Upper lobe of left lung (tissue), 6 donors: ENCODE data around the gene CNN1. TPM values are rescaled to one million over a fixed set of nuclear protein-coding genes. Genes with fewer than 3 reads are reported as not detected.

Experiments
- ATAC-seq, 2 donors: fragments of 200-7000 bp; cut with Tn5 transposase; one replicate each; pipeline ENCODE4 v1.9.1; 2022; ENCODE audit warnings: mild to moderate bottlenecking in 2 of 2, moderate library complexity in 2 of 2; ENCODE audit not compliant: low FRiP score in 2 of 2
- DNase-seq, 2 donors: peaks; one replicate each; pipeline ENCODE4 v3.0.0-alpha.2; 2019 to 2020
- H3K27ac ChIP-seq, 4 donors: fragments of 200-600 bp; sonication (generic); one replicate each; pipeline ENCODE4 v1.5.1; 2016 to 2019
- H3K27me3 ChIP-seq, 4 donors: fragments of 200-600 bp; sonication (generic); one replicate each; pipeline ENCODE4 v1.5.1; 2017 to 2019
- H3K36me3 ChIP-seq, 4 donors: fragments of 200-600 bp; sonication (generic); one replicate each; pipeline ENCODE4 v1.5.1; 2016 to 2019
- H3K4me1 ChIP-seq, 4 donors: fragments of 200-600 bp; sonication (generic); one replicate each; pipeline ENCODE4 v1.5.1; 2018 to 2019
- H3K4me3 ChIP-seq, 4 donors: fragments of 200-600 bp; sonication (generic); one replicate each; pipeline ENCODE4 v1.5.1; 2017 to 2019; ENCODE audit warnings: mild to moderate bottlenecking in 2 of 4, moderate library complexity in 1 of 4
- H3K9me3 ChIP-seq, 4 donors: fragments of 200-600 bp; sonication (generic); one replicate each; pipeline ENCODE4 v1.5.1; 2018 to 2019
- CTCF ChIP-seq, 6 experiments: fragments of 450-650 bp in 4 of 6; fragments of 200-600 bp in 2 of 6; sonication (generic) in 2 of 6; IDR thresholded peaks; one replicate each; pipeline ENCODE4 v1.5.1; 2016 to 2019; ENCODE audit warnings: antibody characterized with exemption in 6 of 6
- EP300 ChIP-seq, 4 donors: sonication (generic); formaldehyde crosslinking; IDR thresholded peaks; one replicate each; pipeline ENCODE4 v1.5.1; 2017; ENCODE audit warnings: antibody characterized with exemption in 4 of 4, control low read depth in 2 of 4
- POLR2A ChIP-seq, 4 donors: fragments of 450-650 bp; IDR thresholded peaks; one replicate each; pipeline ENCODE4 v1.5.1; 2016 to 2017; ENCODE audit warnings: antibody characterized with exemption in 4 of 4, mild to moderate bottlenecking in 2 of 4
- POLR2AphosphoS5 ChIP-seq, 2 donors: sonication (generic); formaldehyde crosslinking; IDR thresholded peaks; one replicate each; pipeline ENCODE4 v1.5.1; 2017; ENCODE audit warnings: antibody characterized with exemption in 2 of 2
- WGBS, 2 donors: methylation state at CpG; one replicate each; pipeline ENCODE4 v1.1.5; 2017 to 2018; 5-methylcytosine and 5-hydroxymethylcytosine counted together
- total RNA-seq, 6 donors: library from RNA; depleted of rRNA in 4 of 6; stranded (reverse); fragments of >200 nt in 4 of 6; gene quantifications; one replicate each; pipeline versions ENCODE4 v1.1.0 to v1.2.1, GENCODE V29; 2016 to 2021
- donor health status: DM: no; HTN: no; CAD: no; lungs with moderate emphysema.
- donor health status: DM: no; HTN: yes; CAD: no; lungs with severe emphysema.

The CNN1 gene
- total RNA-seq, 6 donors from 2014 or later: 3.1 to 47.9 (median 20.7) TPM

DNA sequence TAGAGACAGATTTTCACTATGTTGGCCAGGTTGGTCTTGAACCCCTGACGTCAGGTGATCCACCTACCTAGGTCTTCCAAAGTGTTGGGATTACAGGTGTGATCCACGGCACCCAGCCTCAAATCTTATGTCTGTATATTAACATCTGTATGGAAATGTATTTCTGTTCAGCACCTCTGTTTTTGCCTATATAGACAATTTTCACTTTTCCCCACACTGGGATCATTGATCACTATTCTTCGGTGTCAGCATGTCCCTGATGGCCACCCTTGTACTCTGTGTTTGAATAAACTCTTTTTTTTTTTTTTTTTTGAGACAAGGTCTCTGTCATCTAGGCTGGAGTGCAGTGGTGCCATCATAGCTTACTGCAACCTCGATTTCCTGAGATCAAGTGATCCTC is 55.4 kb downstream of the CNN1 start:
- ATAC-seq (no peak), DNase-seq (no peak)
- Histone ChIP-seq H3K36me3 (peaks cover 0 to under 1% (median 0%) of the 10 kb centered on the region in 4 donors), H3K27me3 (no peaks in the 10 kb centered on the region), H3K4me1 (peaks cover 11 to 23% (median 17%) of the 10 kb centered on the region in 4 donors), H3K4me3 (no peak overlapping the region), H3K9me3 (no peaks in the 10 kb centered on the region), H3K27ac (no peak overlapping the region)
- WGBS, 2 donors: 81 to 85% methylated on average over 4 of the region's 4 CpGs
- TF ChIP-seq CTCF (IDR thresholded peaks at IDR 0.05) (no peak), POLR2A (IDR thresholded peaks at IDR 0.05) (no peak), POLR2AphosphoS5 (IDR thresholded peaks at IDR 0.05) (no peak), EP300 (IDR thresholded peaks at IDR 0.05) (no peak)

GRCh38 chr19:11596156-11596555 is 57.5 kb downstream of the CNN1 start:
- TF ChIP-seq POLR2A (IDR thresholded peaks at IDR 0.05) (no peak), EP300 (IDR thresholded peaks at IDR 0.05) (no peak), CTCF (IDR thresholded peaks at IDR 0.05) (no peak), POLR2AphosphoS5 (IDR thresholded peaks at IDR 0.05) (no peak)
- Histone ChIP-seq H3K36me3 (peaks cover 0 to 4% (median 0%) of the 10 kb centered on the region in 4 donors), H3K9me3 (no peaks in the 10 kb centered on the region), H3K4me1 (peaks cover 11 to 34% (median 22%) of the 10 kb centered on the region in 4 donors), H3K4me3 (no peak overlapping the region), H3K27ac (peak overlapping the region in 3 of 4 donors; percentile 89 to 96 (median 90)), H3K27me3 (no peaks in the 10 kb centered on the region)
- ATAC-seq: no peak
- no peak for DNase-seq
- 74 to 77% methylated on average over 10 of the region's 10 CpGs for WGBS, 2 donors

DNA sequence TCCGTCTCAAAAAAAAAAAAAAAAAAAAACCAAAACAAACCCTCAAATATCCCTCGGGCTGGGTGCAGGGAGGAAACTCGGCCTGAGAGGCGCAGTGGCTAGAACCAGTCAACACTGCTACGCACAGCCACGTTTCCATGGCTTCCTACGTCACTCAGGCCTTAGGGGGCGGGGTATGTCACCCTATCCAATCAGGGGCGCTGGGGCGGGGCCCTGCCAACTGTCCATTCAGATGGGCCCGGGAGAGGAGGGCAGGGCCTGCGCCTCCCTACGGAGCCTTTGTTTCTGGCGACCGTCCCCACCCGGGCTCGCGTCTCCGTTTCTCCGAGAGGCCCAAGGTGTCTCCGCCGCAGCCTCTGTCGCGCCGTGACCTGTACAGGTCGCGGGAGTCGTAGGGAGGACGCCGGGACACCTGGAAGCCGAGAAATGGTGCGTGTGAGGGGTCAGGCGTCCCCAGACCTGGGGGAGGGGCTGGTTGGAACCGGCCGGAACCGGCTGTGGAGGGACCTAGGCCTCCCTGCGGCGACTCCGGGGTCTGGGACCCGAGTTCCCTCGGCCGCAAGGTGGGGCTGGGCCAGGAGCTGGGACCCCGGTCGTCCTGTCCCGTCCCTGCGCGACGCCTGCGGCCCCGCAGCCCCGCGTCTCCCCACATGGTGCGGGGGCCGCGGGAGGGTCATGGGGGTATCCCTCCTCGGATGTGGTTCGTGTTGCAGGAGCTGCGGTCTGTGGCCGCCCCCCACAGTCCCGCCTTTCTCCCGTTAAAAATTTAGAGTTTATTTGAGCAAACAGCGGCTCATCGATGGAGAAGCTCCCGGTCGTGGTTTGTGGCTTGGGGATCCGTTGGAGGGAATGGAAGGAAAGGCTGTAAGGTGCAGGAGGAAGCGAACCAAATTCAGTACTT is 58.8 kb downstream of the CNN1 start, which contains the start of gene ZNF627:
Gene ZNF627, plus strand, starts transcription at position 282 of the 901 bp plus-strand sequence. Its CDS starts 145 bp downstream, at position 427.
- Histone ChIP-seq H3K4me1 (peaks cover 11 to 34% (median 24%) of the 10 kb centered on the region in 4 donors), H3K9me3 (no peaks in the 10 kb centered on the region), H3K27ac (peak within 1 kb of the TSS; percentile 89 to 97 (median 93)), H3K4me3 (peak within 1 kb of the TSS; percentile 68 to 94 (median 91)), H3K27me3 (no peaks in the 10 kb centered on the region), H3K36me3 (peaks cover 0 to 4% (median 0%) of the 10 kb centered on the region in 4 donors)
- TF ChIP-seq EP300 (IDR thresholded peaks at IDR 0.05) (peak in 1 of 4 donors; percentile 57), POLR2A (IDR thresholded peaks at IDR 0.05) (peak in 3 of 4 donors; percentile 91 to 98 (median 97)), CTCF (IDR thresholded peaks at IDR 0.05) (peak in 3 of 6 experiments; percentile 25 to 59 (median 25)), POLR2AphosphoS5 (IDR thresholded peaks at IDR 0.05) (peak; percentile 95 to 96)
- DNase-seq (peak; percentile 95 to 99), ATAC-seq (peak; percentile 100)
- WGBS, 2 donors: 0 to 1% methylated on average over 20 to 32 of the region's 67 CpGs

DNA sequence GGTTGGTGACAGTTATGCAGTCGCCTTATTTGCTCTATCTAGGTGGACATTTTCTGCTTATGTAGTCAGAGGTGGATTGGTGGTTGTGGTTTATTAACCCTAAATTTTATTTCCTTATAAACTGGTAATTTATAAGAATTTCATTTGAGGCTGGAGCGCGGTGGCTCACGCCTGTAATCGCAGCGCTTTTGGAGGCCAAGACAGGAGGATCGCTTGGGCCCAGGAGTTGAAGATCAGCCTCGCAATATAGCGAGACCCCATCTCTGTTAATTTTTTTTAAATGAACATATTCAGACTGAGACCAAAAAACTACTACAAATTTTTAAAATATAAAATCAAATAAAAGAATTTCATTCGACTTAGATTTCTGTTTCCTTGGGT is 59.4 kb downstream of the CNN1 start:
- TF ChIP-seq CTCF (IDR thresholded peaks at IDR 0.05) (no peak), POLR2AphosphoS5 (IDR thresholded peaks at IDR 0.05) (no peak), EP300 (IDR thresholded peaks at IDR 0.05) (no peak), POLR2A (IDR thresholded peaks at IDR 0.05) (no peak)
- H3K36me3 ChIP-seq: peaks cover 0 to 4% (median 0%) of the 10 kb centered on the region in 4 donors
- no peaks in the 10 kb centered on the region for H3K27me3 ChIP-seq
- peak overlapping the region; percentile 68 to 94 (median 91) for H3K4me3 ChIP-seq
- H3K27ac ChIP-seq: peak overlapping the region in 3 of 4 donors; percentile 89 to 97 (median 96)
- WGBS, 2 donors: 57 to 62% methylated on average over 10 of the region's 10 CpGs
- peaks cover 11 to 34% (median 25%) of the 10 kb centered on the region in 4 donors for H3K4me1 ChIP-seq
- ATAC-seq (no peak), DNase-seq (no peak)
- H3K9me3 ChIP-seq: no peaks in the 10 kb centered on the region
